ENCODE measurements around the gene SSRP1.

DNA sequence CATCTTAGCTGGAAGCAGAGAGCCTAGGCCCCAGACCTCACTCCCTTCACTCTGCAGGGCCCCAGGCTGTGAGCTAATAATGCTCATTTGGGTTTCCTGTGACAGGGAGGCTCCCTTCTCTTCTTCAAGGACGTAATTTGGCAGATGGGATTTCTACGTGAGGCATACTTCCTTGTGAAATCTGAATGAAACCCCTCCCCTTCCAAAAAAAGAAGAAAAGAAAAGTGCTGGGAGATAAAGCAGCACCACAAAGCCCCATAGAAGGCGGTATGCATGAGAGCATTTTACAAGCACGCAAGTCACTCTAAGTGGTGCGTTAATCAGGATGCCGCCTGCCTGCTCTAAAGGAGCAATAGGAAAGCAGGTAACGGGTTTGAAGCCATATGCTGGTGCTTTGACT, 8.1 kb upstream of the SSRP1 start:
- TF ChIP-seq POLR2AphosphoS5 (IDR thresholded peaks at IDR 0.05; ENCODE audit: low read depth, low read length): no peak
- TF ChIP-seq POLR2A (IDR thresholded peaks at IDR 0.05; ENCODE audit: low read depth, low read length): no peak
- TF ChIP-seq TAF1 (IDR thresholded peaks at IDR 0.05; ENCODE audit: low read depth, low read length): no peak
- no peak for TF ChIP-seq POU2F2 (IDR thresholded peaks at IDR 0.05; ENCODE audit: low read depth, low read length)
- no peak for TF ChIP-seq PAX5 (IDR thresholded peaks at IDR 0.05; ENCODE audit: insufficient read depth, low read length, severe bottlenecking)
- TF ChIP-seq SPI1 (IDR thresholded peaks at IDR 0.05; ENCODE audit: low read depth, low read length): no peak

All from GM12891 (cell line).